ENCODE measurements around the gene GARS1. TPM values are rescaled to one million over a fixed set of nuclear protein-coding genes. Genes with fewer than 3 reads are reported as not detected.
"Not testable (repeated sequence)": the region's sequence is repeated elsewhere in the genome, so short reads cannot be mapped to it uniquely, and the experiment has no call there.

GARS1 gene
- total RNA-seq, 4 donors from 2014 or later = 33.5 to 71.2 (median 58.1) TPM

GRCh38 chr7:30563326-30563942 is 31.2 kb upstream of the GARS1 start:
- no peak for DNase-seq
- no peak overlapping the region for H3K4me3 ChIP-seq

DNA sequence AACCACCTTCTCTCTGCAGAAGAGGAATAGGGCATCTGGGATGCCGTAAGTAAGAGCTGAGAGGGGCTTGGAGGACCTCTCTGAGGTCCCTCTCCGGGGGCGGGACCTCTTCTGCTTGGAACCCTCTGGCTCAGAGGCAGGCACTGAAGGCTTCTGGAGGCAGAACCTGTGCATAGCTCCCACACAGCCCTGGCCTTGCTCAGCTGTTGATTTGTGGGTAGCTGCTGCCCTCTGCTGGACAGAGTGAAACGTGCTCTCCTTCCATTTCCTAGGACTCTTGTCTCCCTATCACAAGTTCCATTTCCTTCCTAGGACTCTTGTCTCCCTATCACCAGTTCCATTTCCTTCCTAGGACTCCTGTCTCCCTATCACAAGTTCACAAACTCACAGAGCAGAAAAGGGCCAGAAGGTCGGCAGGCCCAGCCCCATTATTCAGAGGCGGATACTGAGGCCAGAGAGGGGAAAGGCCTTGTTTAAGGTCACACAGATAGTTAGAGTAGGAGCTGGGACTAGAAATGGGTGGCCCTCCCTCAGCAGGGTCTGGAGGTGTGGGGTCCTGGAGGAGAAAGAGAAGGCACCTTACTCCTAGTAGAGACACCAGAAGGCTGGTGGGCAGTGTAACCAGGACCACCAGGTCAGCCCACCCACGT is 30.3 kb upstream of the GARS1 start:
- Histone ChIP-seq H3K27me3 (no peaks in the 10 kb centered on the region), H3K27ac (no peak overlapping the region), H3K36me3 (no peaks in the 10 kb centered on the region), H3K4me3 (no peak overlapping the region), H3K4me1 (no peaks in the 10 kb centered on the region), H3K9me3 (no peaks in the 10 kb centered on the region)
- DNase-seq = peak; percentile 80 to 81
- intact Hi-C loops (cut with DNase I; ENCODE audit: low total_unique reads) = no loop called here
- TF ChIP-seq CTCF (IDR thresholded peaks at IDR 0.05) (peak; percentile 65 to 90 (median 86)), POLR2A (IDR thresholded peaks at IDR 0.05) (peak in 1 of 2 donors; percentile 14)

More at GRCh38 chr7:30563326-30563942, 31.2 kb upstream of the GARS1 start:
- H3K36me3 ChIP-seq = no peaks in the 10 kb centered on the region
- H3K27me3 ChIP-seq = no peaks in the 10 kb centered on the region
- H3K4me1 ChIP-seq = no peaks in the 10 kb centered on the region
- no peak overlapping the region for H3K27ac ChIP-seq
- no peaks in the 10 kb centered on the region for H3K9me3 ChIP-seq
- intact Hi-C loops (cut with DNase I; ENCODE audit: low total_unique reads) = no loop called here
- no peak for TF ChIP-seq POLR2A (IDR thresholded peaks at IDR 0.05)

DNA sequence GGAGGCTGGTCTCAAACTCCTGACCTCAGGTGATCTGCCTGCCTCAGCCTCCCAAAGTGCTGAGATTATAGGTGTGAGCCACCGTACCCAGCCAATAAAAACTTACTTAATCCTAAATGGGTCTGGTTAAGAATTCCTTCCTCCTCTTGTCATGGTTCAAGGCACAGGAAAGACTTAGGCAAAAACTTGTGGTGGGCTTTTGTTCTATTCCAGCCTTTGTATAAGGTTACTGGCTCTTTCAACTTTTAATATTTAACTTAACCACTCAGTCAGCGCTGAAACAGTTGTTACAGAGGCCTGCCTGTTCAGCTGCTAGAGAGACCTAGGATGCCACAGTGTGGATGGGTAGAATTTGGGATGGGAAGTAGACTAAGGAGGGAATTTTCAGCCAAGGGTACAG is 28.1 kb upstream of the GARS1 start:
- Histone ChIP-seq H3K9me3 (no peaks in the 10 kb centered on the region), H3K36me3 (no peaks in the 10 kb centered on the region), H3K4me3 (no peak overlapping the region), H3K4me1 (no peaks in the 10 kb centered on the region), H3K27ac (no peak overlapping the region), H3K27me3 (no peaks in the 10 kb centered on the region)
- intact Hi-C loops (cut with DNase I; ENCODE audit: low total_unique reads) = no loop called here
- no peak for DNase-seq
- no peak for TF ChIP-seq CTCF (IDR thresholded peaks at IDR 0.05)
- TF ChIP-seq POLR2A (IDR thresholded peaks at IDR 0.05) = no peak

GRCh38 chr7:30567081-30567480 is 27.6 kb upstream of the GARS1 start:
- Histone ChIP-seq H3K36me3 (no peaks in the 10 kb centered on the region), H3K4me3 (no peak overlapping the region), H3K27me3 (no peaks in the 10 kb centered on the region), H3K27ac (no peak overlapping the region), H3K4me1 (no peaks in the 10 kb centered on the region), H3K9me3 (no peaks in the 10 kb centered on the region)
- no peak for DNase-seq
- no peak for TF ChIP-seq CTCF (IDR thresholded peaks at IDR 0.05)
- no peak for TF ChIP-seq POLR2A (IDR thresholded peaks at IDR 0.05)
- intact Hi-C loops (cut with DNase I; ENCODE audit: low total_unique reads) = no loop called here

DNA sequence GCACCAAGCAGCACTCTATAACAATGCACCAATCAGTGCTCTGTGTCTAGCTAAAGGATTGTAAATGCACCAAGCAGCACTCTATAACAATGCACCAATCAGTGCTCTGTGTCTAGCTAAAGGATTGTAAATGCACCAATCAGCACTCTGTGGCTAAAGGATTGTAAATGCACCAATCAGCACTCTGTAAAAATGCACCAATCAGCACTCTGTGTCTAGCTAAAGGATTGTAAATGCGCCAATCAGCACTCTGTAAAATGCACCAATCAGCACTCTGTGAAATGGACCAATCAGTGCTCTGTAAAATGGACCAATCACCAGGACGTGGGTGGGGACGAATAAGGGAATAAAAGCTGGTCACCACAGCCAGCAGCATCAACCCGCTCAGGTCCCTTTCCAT is 24.4 kb upstream of the GARS1 start:
- H3K27me3 ChIP-seq; H3K27ac ChIP-seq; intact Hi-C loops (cut with DNase I; ENCODE audit: low total_unique reads); H3K4me1 ChIP-seq; H3K9me3 ChIP-seq; H3K36me3 ChIP-seq; DNase-seq; H3K4me3 ChIP-seq: not testable (repeated sequence)

- H3K4me3 ChIP-seq = no peak overlapping the region
- no peaks in the 10 kb centered on the region for H3K9me3 ChIP-seq
- H3K36me3 ChIP-seq = no peaks in the 10 kb centered on the region
- intact Hi-C loops (cut with DNase I; ENCODE audit: low total_unique reads) = no loop called here
- no peaks in the 10 kb centered on the region for H3K4me1 ChIP-seq
- H3K27me3 ChIP-seq = no peaks in the 10 kb centered on the region
- H3K27ac ChIP-seq = no peak overlapping the region
- DNase-seq = no peak
- TF ChIP-seq POLR2A (IDR thresholded peaks at IDR 0.05) = no peak
- TF ChIP-seq CTCF (IDR thresholded peaks at IDR 0.05) = no peak
Observed at GRCh38 chr7:30572212-30572841, 22.4 kb upstream of the GARS1 start.
